ENCODE data around the gene CMYA5. TPM values are rescaled to one million over a fixed set of nuclear protein-coding genes. Genes with fewer than 3 reads are reported as not detected.

The CMYA5 gene
- total and polyA plus RNA-seq, 2 of the 4 experiments (the other 2 are of a cell fraction): 0.39 to 0.90 TPM

GRCh38 chr5:79834098-79834753, 144.6 kb downstream of the CMYA5 start:
- whole genome bisulfite sequencing, 2 experiments (ENCODE audit: extremely low coverage in 2 of 2, insufficient read length in 1 of 2): no CpG with 5 or more reads among the region's 3 CpGs
- Histone ChIP-seq H3K23ac (ENCODE audit: low read depth, low read length) (no peak overlapping the region), H3K18ac (ENCODE audit: low read depth, low read length) (no peak overlapping the region), H3K27ac (ENCODE audit: insufficient read depth, low read length) (no peak overlapping the region), H4K5ac (ENCODE audit: low read depth, low read length) (no peak overlapping the region), H2BK5ac (ENCODE audit: low read depth, low read length, poor library complexity, severe bottlenecking) (no peak overlapping the region), H3K36me3 (ENCODE audit: control insufficient read depth, insufficient read depth, low read length) (no peaks in the 10 kb centered on the region), H3K27me3 (ENCODE audit: control insufficient read depth, insufficient read depth, low read length) (peaks cover 9% of the 10 kb centered on the region; the same call in 1 of the 2 replicates), H3K9ac (ENCODE audit: low read depth, low read length) (no peak overlapping the region), H2AFZ (replicated peaks; ENCODE audit: low read length, poor library complexity) (no peak overlapping the region), H3K79me1 (ENCODE audit: low read depth in 1 of 2, low read length in 2 of 2) (no peaks in the 10 kb centered on the region), H3K56ac (ENCODE audit: extremely low read depth, insufficient read depth, low read length) (no peak overlapping the region), H3K4ac (ENCODE audit: low read depth, low read length) (no peak overlapping the region), H2BK120ac (ENCODE audit: low read depth, low read length) (no peak overlapping the region), H4K8ac (ENCODE audit: low read depth in 2 of 2, low read length in 2 of 2) (no peak overlapping the region), H2BK20ac (ENCODE audit: low read depth, low read length) (no peak overlapping the region), H2AK9ac (replicated peaks; ENCODE audit: low read depth, low read length, poor library complexity) (no peak overlapping the region), H3K9me1 (ENCODE audit: insufficient read depth, low read length) (no peaks in the 10 kb centered on the region), H4K91ac (ENCODE audit: insufficient read depth, low read depth, low read length) (no peak overlapping the region), H2AK5ac (ENCODE audit: low read depth, low read length) (no peak overlapping the region), H3K4me1 (ENCODE audit: control insufficient read depth, insufficient read depth, low read length) (no peaks in the 10 kb centered on the region), H3K9me3 (ENCODE audit: control insufficient read depth, insufficient read depth, low read length) (no peaks in the 10 kb centered on the region), H3K4me2 (ENCODE audit: low read depth, low read length) (no peak overlapping the region), H3K4me3 (ENCODE audit: insufficient read depth, low read depth, low read length) (no peak overlapping the region), H2BK15ac (ENCODE audit: low read depth, low read length) (no peak overlapping the region), H4K20me1 (ENCODE audit: insufficient read depth, low read length) (no peaks in the 10 kb centered on the region), H3K14ac (replicated peaks; ENCODE audit: low read depth, low read length) (no peak overlapping the region)
- no peak for DNase-seq
- dilution Hi-C loops (cut with HindIII; ENCODE audit: low sequenced_read_pairs, unreplicated experiment): no loop called here
- CTCF ChIA-PET: interaction anchor here (0.6 kb wide), 1 partner anchor 23 kb away, joined by 3 read pairs; no protein-coding TSS in a partner anchor
- ATAC-seq (ENCODE audit: low read depth): no peak
- TF ChIP-seq SMC3 (IDR thresholded peaks at IDR 0.05; ENCODE audit: low read depth, low read length): no peak
- TF ChIP-seq ELK1 (IDR thresholded peaks at IDR 0.05; ENCODE audit: borderline replicate concordance, low read depth, low read length): no peak
- TF ChIP-seq RCOR1 (IDR thresholded peaks at IDR 0.05; ENCODE audit: insufficient replicate concordance, low read length): no peak
- no peak for TF ChIP-seq CTCF (conservative IDR thresholded peaks at IDR 0.05; ENCODE audit: low read depth, low read length)
- no peak for TF ChIP-seq RFX5 (IDR thresholded peaks at IDR 0.05; ENCODE audit: low read depth, low read length)
- no peak for TF ChIP-seq CHD1 (IDR thresholded peaks at IDR 0.05; ENCODE audit: low read depth, low read length)
- no peak for TF ChIP-seq CEBPB (IDR thresholded peaks at IDR 0.05; ENCODE audit: low read depth, low read length)
- no peak for TF ChIP-seq POLR2A (IDR thresholded peaks at IDR 0.05; ENCODE audit: low read depth, low read length)
- no TSS peak for BruUV-seq (replicated peaks)
- POLR2A ChIA-PET (ENCODE audit: unreplicated experiment): no interaction called here
- intact Hi-C loops (cut with micrococcal nuclease): no loop called here
- in situ Hi-C loops (cut with MboI; ENCODE audit: low sequenced_read_pairs): no loop called here
